Right forelimb (tissue), 1 donor: ENCODE measurements around the gene TRAPPC13.
"Not testable (repeated sequence)": the region's sequence is repeated elsewhere in the genome, so short reads cannot be mapped to it uniquely, and the experiment has no call there.

Experiments
- DNase-seq: peaks from one replicate; pipeline ENCODE4 v3.0.0-alpha.2; 2018

TRAPPC13 gene, protein sequence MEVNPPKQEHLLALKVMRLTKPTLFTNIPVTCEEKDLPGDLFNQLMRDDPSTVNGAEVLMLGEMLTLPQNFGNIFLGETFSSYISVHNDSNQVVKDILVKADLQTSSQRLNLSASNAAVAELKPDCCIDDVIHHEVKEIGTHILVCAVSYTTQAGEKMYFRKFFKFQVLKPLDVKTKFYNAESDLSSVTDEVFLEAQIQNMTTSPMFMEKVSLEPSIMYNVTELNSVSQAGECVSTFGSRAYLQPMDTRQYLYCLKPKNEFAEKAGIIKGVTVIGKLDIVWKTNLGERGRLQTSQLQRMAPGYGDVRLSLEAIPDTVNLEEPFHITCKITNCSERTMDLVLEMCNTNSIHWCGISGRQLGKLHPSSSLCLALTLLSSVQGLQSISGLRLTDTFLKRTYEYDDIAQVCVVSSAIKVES

DNA sequence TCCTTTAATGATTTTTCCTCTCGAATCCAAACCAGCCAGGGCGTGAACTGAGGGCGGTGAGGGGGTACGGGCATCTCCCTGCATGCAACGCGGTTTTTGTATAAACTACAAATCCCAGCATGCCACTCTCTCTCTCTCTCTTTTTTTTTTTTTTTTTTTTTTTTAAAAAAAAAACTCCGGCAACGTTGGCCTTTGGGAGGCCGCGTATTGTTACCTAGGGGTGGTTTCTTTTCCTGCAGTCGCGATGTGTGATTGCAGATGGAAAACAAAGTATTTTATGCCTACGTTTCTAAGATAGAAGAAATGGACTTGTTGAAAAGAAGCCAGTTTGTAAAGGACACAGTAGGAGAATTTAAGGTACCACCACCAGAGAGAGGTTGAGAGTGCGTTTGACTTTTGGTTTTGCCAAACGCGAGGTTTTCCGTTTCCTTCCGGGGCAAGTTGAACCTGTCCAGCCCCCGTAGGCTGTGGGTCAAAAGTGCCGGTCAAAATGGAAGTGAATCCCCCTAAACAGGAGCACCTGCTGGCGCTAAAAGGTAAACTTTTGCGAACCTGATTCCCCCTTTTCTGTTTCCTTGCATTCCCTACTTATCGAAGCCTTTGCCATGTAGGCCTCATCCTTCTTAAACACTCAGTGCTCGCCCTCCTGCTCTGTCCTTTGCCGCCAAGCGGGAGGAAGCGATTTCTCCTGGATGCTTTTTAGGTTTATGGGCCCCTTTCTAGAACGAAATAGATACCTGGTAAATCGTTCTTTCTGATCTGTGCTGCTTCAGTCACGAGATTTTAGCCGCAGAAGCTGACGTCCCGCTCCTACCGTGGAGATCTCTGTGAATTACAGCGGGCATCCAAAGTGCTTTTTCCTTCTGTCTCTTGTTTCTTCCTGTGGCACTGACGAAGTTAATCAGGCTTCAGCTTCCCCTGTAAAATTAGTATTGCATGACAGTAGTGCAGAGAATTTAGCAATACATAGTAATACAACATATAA, at the start of gene TRAPPC13, which contains the start of gene SHLD3:
Gene TRAPPC13, plus strand, starts transcription at position 457 of the 985 bp plus-strand sequence. Its CDS starts 34 bp downstream, at position 491.
Gene SHLD3, plus strand, starts transcription at position 457 of the 985 bp plus-strand sequence. CDS start 4,561 bp downstream, outside the sequence.
- DNase-seq, result peak; percentile 90

DNA sequence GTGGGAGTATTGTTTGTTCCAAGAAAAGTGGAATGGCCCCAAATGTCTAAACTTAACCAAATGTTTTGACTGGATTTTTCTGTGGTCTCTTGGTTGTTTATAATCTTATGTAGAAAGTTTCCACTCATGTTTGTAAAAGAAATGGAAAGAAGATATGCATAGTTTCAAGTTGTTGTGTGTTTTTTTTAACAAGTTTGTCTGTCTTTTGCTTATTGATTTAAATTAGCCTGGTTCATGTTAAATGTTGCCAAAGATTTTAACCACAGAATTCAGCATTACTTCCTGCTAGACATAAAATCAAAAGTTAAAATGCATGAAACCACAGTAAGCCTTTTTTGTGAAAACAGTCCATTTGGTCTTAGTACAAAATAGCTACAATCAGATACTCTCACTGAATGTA, 47.7 kb upstream of the TRAPPC13 start:
- no peak for DNase-seq

DNA sequence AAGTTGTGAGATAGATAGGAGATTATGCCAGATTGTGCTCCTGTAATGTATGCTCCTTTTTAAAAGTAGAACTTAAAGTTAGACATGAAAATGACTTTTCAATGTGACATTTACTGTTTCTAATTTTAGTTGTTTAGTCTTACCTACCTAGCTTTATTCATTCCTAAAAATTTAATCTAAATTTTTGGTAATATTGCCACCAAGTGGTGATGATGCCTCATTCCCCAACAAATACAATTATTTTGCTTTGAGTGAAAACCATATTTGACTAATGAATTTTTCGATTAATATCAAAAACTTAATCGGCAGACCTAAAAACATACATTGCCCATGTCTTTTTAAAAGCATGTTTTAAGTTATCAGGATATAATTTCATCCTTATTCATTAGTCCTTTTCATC, 36.1 kb upstream of the TRAPPC13 start:
- DNase-seq, result no peak

DNA sequence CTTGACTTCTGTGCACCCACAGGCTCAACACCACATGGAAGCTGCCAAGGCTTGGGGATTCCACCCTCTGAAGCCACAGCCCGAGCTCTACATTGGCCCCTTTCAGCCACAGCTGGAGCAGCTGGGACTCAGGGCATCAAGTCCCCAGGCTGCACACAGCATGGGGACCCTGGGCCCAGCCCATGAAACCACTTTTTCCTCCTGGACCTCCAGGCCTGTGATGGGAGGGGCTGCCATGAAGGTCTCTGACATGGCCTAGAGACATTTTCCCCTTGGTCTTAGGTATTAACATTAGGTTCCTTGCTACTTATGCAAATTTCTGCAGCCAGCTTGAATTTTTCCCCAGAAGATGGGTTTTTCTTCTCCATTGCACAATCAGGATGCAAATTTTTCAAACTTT, 23.1 kb upstream of the TRAPPC13 start:
- not testable (repeated sequence) for DNase-seq

DNA sequence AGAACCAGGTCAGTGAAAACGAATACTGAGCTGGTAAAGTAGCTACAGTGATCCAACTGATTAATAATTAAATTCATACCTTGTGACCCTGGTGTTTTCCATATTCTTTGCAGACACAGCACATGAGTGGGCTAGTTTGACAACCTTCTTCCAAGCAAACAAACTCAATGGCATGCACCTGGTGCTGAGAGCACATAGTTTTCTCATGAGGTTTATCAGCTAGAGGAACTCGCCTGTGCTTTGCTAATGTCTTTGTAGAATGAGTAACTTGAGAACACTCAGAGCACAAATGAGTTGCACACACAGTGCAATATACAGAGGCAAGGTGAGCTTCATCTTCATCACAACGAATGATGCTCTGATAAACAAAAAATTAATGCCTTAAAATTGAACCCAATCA, 13.3 kb upstream of the TRAPPC13 start:
- DNase-seq, result no peak

DNA sequence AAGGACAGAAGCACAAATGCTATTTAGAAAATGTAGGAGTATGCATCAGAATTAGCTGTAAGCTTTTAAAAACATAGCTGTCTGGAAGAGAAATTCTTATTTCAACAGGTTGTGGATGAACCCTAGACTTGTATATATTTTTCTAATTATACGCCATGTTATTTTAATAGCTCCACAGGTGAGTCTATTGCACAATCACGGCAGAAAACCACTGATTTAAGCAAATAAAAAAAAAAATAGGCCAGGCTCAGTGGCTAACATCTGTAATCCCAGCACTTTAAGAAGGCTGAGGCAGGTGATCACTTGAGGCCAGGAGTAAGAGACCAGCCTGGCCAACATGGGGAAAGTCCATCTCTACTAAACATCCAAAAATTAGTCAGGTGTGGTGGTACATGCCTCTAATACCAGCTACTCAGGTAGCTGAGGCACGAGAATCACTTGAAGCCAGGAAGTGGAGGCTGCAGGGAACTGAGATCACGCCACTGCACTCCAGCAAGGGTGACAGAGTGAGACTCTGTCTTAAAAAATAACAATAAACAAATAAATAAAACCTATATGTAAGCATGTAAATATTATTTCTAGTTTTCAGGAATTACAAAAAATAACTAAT, 12.4 kb upstream of the TRAPPC13 start:
- DNase-seq, result no peak

DNA sequence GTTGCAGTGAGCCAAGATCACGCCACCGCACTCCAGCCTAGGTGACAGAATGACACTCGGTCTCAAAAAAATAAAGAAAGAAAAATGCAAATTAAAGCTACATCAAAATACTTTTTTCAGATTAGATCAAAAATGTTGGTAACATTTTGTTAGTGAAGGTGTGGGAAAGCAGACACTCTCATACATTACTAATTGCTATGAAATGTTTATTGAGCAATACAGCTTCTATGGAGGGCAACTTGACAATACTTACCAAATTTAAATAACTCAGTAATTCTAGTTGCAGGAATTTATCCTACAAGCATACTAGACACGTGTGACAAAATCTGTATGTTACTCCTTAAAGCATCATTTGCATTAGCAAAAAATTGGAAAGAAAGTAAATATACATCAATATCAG, 4.8 kb upstream of the TRAPPC13 start:
- DNase-seq, result no peak

DNA sequence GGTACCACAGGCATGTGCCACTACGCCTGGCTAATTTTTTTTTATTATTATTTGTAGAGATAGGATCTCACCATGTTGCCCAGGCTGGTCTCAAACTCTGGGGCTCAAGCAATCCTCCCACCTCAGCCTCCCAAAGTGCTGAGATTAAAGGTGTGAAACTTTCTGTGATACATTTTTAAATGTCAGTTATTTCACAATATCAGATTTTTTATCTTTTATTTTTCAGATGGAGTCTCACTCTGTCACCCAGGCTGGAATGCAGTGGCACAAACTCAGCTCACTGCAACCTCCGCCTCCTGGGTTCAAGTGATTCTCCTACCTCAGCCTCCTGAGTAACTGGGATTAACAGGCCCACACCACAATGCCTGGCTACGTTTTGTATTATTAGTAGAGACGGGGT, 2.9 kb upstream of the TRAPPC13 start:
- DNase-seq, result not testable (repeated sequence)

DNA sequence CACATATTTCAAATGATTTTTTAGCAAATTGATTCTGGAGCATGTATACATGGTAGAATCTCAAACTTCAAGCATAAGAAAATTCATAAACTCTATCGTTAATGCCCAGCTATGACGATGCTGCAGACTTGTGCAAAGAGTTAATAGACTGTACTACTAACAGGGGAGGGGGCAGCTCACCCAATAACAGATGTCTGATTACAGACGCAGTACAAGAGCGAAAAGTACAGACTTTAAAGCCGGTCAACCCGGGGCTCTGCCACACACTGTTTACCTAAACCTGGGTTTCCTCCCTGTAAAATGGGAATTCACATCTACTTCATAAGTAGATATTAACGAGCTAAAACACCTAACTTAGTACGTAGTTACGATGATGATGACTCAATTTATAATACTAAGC, 1.3 kb upstream of the TRAPPC13 start:
- no peak for DNase-seq

DNA sequence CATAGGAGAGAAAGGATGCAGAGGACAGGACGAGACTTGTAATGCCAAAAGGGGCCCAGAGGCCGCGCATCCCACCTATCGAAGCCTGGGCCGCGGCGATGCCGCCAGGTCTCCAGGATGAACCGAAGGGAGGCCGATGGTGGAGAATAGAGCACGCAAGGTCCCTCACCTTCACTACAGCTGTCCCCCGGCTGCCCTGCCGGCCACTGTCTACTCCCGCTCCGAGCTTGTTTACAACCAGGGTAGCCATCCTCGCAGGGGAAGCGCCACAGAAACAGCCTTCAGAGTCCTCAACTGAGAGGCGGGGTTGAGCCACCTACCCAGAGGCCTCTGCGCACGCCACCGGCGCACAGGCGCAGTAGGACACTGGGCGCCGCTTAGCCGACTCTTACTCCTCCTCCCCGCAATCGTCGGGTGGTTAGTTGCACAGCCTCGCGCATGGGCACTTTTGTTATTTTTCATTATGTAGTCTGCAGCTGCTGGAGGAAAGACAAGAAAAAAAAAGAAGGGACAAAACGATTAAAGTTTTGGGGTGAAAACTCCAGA, 729 bp upstream of the TRAPPC13 start, which contains the start of gene TRIM23:
Gene TRIM23, minus strand, starts transcription at position 309 of the 546 bp plus-strand sequence. Its CDS starts 59 bp downstream, at position 250.
- DNase-seq, result peak; percentile 92

DNA sequence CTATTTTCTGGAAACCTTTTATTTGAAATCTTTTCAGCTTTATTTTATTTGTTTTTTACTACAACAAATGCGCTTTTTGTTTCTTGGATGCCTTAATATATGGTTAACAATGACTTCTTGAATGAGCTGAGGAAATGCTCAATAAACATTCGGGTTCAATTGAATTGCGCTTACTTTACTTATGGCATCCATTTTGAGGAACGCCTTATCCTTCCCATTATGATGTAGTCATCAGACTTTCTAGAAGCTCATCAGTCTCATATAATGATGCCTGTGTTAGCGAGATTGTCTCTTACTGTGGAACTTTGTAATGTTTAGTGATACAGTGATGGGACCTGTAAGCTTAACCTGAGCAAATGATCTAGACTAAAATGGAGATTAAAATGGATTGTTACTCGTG, 916 bp downstream of the TRAPPC13 start:
- DNase-seq, result no peak

DNA sequence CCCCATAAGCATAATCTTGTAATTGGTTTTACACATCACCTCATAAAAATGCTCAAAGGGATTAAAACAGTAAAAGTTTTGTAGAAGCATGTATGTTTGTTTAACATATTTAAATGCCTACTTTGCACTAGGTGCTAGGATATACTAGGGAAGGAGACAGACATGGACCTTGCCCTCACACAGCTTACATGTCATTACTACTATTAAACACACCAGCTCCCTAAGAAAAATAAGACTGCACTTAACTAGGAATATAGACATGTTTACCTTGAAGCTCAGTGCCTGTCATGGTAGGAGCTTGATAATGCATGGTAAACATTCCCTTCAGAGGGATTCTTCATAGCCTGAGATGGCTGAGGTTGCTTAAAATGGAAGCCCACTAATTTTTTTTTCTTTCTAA, 6.2 kb downstream of the TRAPPC13 start:
- DNase-seq, result no peak

DNA sequence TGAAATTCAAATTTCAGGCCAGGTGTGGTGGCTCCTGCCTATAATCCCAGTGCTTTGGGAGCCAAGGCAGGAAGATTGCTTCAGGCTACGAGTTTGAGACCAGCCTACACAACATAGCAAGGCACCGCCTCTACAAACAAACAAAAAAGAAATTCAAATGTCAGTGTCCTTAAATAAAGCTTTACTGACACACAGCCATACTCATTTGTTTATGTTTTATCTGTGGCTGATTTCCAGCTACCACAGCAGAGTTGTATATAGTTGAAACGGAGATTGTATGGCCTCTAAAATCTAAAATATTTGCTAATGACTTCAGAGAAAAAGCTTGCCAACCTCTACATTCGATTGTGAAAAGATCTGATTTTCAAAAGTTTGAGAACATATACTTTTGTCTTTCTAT, 15.4 kb downstream of the TRAPPC13 start:
- DNase-seq, result no peak

DNA sequence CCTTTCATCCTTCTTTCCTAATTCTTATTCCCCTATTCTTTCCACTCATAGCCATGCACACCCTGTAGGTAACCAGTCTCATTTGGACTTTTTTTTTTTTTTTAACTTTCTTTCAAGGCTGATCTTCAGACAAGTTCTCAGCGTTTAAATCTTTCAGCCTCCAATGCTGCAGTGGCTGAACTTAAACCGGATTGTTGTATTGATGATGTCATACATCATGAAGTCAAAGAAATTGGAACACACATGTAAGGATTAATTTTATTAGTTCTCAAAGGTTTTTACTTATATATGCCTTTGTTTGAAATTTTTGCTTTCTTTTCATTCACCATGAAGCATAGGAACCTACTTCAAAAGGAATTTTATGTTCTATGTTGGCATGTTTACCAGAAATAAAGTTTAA, 22.1 kb downstream of the TRAPPC13 start:
- no peak for DNase-seq

DNA sequence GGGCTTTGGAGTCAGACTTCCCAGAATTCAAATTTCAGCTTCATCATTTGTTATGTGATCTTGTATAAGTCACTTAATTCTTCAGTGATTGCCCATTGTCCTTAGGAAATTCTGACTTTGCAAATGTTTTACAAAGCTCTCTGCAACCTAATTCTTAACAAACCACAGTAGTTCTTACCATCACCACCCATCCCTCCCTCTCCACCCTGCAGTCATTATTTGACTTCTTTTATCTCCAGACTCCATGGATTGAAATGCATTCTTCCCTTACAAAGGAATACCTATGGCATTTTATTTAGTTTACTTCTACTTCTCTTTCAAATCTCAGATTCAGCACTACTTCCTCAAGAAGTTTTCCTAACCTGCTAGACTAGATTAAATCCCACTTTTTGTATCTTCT, 23.1 kb downstream of the TRAPPC13 start:
- no peak for DNase-seq

DNA sequence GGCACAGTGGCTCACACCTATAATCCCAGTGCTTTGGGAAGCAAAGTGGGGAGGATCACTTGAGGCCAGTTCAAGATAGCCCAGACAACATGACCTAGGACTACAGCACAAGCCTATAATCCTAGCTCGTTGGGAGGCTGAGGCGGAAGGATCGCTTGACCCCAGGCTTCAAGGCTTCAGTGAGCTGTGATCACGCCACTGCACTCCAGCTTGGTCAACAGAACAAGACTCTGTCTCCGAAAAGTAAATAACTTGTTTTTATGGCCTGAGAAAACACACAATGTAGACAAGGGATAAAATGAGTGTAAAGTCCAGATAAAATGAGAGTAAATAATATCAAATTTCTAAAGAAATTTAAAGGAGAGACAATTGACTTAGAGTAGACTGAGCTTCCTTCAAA, 26.3 kb downstream of the TRAPPC13 start:
- DNase-seq, result no peak

DNA sequence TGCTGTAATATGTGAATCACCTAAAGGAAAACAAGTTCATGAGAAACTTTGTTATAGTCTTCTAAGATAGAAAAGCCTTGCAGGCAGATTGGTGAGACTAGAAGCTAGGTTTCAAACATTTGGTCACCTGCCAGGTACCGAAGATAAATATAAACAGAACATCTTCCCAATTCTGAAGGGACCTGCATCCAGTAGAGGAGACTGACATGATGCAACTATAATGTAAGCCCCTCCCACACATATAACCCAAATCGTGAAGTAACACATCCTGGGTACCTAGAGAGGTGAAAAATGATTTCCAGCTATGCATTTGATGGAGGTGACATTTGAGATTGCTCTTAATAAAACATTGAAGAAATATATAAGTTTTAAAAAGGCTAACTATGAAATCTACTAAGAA, 29.9 kb downstream of the TRAPPC13 start:
- no peak for DNase-seq

DNA sequence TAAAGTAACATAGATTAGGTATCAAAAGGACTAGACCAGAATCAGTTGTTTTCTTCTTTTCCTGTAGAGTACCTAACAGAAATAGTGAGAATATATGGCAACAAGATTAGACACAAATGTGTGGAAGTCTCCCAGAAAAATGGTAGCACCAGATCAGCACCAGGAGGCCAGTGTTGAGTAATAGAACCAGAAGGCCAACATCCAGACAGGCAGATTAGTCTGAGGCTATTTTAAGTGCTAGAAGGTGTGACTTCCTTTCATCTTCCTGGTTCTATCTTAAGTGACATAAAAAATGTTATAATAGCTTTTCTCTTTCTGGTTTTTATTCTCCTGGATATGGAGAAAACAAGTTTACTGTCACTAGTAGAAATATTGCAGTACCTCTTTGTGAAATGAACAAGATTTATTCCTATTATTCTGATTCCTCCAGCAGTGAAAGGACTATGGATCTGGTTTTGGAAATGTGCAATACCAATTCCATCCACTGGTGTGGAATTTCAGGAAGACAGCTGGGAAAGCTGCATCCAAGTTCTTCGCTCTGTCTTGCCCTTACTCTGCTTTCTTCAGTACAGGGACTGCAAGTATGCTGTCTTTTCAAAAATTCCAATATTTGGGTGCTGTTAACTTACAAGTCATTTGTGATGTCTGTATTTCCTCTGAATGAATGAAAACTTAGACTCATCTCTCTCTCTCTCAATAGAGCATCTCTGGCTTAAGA, 39.1 kb downstream of the TRAPPC13 start:
- no peak for DNase-seq

DNA sequence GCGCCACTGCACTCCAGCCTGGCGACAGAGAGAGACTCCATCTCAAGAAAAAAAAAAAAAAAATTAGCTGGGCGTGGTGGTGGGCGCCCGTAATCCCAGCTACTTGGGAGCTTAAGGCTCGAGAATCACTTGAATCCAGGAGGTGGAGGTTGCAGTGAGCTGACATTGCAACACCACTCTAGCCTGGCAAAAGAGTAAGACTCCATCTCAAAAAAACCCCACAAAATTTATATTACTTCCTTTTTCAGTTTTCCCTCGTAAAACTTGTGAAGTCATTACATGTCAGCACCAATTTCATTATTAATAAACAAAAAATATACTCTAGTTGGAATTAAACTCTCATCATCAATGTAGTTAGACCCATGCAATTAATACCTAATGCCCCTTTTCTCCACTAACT, 43.9 kb downstream of the TRAPPC13 start:
- DNase-seq, result no peak

DNA sequence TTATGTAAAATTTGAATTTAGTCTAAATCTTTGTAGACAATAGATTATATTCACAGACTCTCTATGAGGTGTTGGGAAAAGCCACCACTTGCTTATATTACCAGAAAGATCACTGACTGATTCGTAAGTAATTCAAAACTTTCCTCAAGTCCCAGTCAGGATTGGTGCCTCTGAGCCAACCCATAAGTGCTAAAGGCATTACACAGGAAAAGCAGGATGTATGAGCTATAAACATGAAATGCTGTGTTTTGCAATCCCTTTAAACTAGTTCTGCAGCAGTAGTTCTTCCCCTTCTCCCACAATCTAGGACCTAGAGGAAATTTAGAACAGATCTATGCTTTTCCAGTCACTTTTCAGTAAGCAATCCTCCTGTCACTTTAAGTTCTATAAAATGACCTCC, 48.0 kb downstream of the TRAPPC13 start:
- DNase-seq, result no peak

DNA sequence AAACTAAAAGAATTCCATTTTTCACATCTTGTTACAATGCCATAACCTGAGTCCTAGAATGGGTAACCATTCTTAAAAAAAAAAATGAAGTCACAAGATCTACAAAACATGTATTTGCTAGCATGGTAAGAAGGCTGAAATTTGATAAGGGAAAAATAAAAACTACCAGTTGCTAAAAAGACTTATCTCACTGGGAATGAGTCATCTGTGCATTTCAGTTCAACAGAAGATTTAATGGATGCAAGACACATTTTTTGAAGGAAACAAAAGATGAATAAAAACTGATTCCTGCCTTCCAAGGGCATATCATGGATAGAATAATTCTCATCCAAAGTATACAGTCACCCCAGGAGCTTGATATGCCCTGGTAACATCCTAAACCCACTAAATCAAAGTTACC, 49.9 kb downstream of the TRAPPC13 start:
- no peak for DNase-seq

DNA sequence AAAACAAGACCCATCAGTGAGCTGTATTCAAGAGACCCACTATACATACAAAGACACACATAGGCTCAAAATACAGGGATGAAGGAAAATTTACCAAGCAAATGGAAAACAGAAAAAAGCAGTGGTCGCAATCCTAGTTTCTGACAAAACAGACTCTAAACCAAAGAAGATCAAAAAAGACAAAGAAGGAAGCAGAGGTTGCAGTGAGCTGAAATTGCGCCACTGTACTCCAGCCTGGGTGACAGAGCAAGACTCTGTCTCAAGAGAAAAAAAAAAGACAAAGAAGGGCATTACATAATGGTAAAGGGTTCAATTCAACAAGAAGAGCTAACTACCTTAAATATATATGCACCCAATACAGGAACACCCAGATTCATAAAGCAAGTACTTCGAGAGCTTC, 51.2 kb downstream of the TRAPPC13 start:
- DNase-seq, result not testable (repeated sequence)
